MM.1S (cell line): ENCODE results near the gene SLC35F3.

Experiments
- EZH2 ChIP-seq: fragments of 300-600 bp; sonication (generic); optimal IDR thresholded peaks from 2 replicates; pipeline ENCODE3; 2017; ENCODE audit warnings: low read depth, mild to moderate bottlenecking, antibody characterized with exemption, low read length, mixed read lengths
- TF ChIP-seq, protein P1 (sequence below): fragments of 300-600 bp; sonication (generic); IDR thresholded peaks from 2 replicates; pipeline ENCODE4 v1.5.1; 2016; ENCODE audit warnings: antibody characterized with exemption, low read length, mixed read lengths

DNA sequence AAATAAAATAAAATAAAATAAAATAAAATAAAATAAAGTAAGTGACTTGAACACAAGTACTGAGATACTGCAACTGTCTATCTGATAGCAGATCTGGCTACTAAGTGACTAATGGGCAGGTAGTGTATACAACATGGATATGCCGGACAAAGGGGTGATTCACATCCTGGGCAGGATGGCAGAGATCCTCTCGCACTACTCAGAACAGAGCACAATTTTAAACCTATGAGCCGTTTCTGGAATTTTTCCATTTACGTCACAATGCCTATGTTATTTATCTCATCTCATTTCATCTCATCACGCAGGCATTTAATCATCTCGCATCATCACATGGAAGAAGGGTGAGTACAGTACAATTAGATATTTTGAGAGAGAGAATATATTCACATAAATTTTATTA, 235.5 kb downstream of the SLC35F3 start:
- TF ChIP-seq, protein P1, sequence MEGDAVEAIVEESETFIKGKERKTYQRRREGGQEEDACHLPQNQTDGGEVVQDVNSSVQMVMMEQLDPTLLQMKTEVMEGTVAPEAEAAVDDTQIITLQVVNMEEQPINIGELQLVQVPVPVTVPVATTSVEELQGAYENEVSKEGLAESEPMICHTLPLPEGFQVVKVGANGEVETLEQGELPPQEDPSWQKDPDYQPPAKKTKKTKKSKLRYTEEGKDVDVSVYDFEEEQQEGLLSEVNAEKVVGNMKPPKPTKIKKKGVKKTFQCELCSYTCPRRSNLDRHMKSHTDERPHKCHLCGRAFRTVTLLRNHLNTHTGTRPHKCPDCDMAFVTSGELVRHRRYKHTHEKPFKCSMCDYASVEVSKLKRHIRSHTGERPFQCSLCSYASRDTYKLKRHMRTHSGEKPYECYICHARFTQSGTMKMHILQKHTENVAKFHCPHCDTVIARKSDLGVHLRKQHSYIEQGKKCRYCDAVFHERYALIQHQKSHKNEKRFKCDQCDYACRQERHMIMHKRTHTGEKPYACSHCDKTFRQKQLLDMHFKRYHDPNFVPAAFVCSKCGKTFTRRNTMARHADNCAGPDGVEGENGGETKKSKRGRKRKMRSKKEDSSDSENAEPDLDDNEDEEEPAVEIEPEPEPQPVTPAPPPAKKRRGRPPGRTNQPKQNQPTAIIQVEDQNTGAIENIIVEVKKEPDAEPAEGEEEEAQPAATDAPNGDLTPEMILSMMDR = no peak
- TF ChIP-seq EZH2 = no peak
